Liver (tissue), 3 donors: Measurements from ENCODE around the gene OSBPL10.

ENCODE experiments used
- CTCF ChIP-seq: fragments of 150-350 bp; IDR thresholded peaks from 2 replicates; pipeline ENCODE4 v1.5.1; 2017; ENCODE audit warnings: improper control_type of control experiment, low read depth, low read length; ENCODE audit not compliant: missing input control
- FOXA1 ChIP-seq: IDR thresholded peaks from 2 replicates; pipeline ENCODE4 v1.6.1; 2016; ENCODE audit warnings: antibody characterized with exemption
- GABPA ChIP-seq, 2 donors: IDR thresholded peaks in 1 of 2; conservative IDR thresholded peaks in 1 of 2; 2 replicates each; pipeline ENCODE4 v1.6.1; 2016; ENCODE audit warnings: antibody characterized with exemption in 2 of 2, mild to moderate bottlenecking in 1 of 2, moderate library complexity in 1 of 2
- RAD21 ChIP-seq, 2 donors: IDR thresholded peaks; 2 replicates each; pipeline ENCODE4 v1.6.1; 2016; ENCODE audit warnings: antibody characterized with exemption in 2 of 2, mild to moderate bottlenecking in 2 of 2
- REST ChIP-seq: IDR thresholded peaks from 2 replicates; pipeline ENCODE4 v1.6.1; 2016; ENCODE audit warnings: antibody characterized with exemption, mild to moderate bottlenecking
- TAF1 ChIP-seq: conservative IDR thresholded peaks from 2 replicates; pipeline ENCODE4 v1.6.1; 2016; ENCODE audit warnings: antibody characterized with exemption, mild to moderate bottlenecking
- YY1 ChIP-seq: IDR thresholded peaks from 2 replicates; pipeline ENCODE4 v1.6.1; 2016; ENCODE audit warnings: antibody characterized with exemption, mild to moderate bottlenecking
- donor health status: healthy.
- donor health status: healthy.

- TF ChIP-seq CTCF = no peak
- no peak for TF ChIP-seq REST
- no peak for TF ChIP-seq FOXA1
- no peak for TF ChIP-seq TAF1
- TF ChIP-seq YY1 = no peak
- no peak for TF ChIP-seq GABPA (IDR thresholded peaks at IDR 0.05 in 1 of 2, conservative IDR thresholded peaks at IDR 0.05 in 1 of 2)
- TF ChIP-seq RAD21 (IDR thresholded peaks at IDR 0.05) = no peak
Observed at GRCh38 chr3:31671451-31671850, 309.6 kb downstream of the OSBPL10 start.
